Putamen (tissue), 1 donor: ENCODE measurements around the gene TGM5.
"Not testable (repeated sequence)": the region's sequence is repeated elsewhere in the genome, so short reads cannot be mapped to it uniquely, and the experiment has no call there.

Source experiments
- DNase-seq: peaks from one replicate; pipeline ENCODE4 v3.0.0-alpha.2; 2016; ENCODE audit warnings: low spot score

Gene TGM5

GRCh38 chr15:43214592-43215295, 52.0 kb downstream of the TGM5 start:
- no peak for DNase-seq

- DNase-seq: no peak
Observed at GRCh38 chr15:43214169-43214568, 52.6 kb downstream of the TGM5 start.

- no peak for DNase-seq
Observed at GRCh38 chr15:43213466-43213865, 53.3 kb downstream of the TGM5 start.

- no peak for DNase-seq
Observed at GRCh38 chr15:43212951-43213350, 53.8 kb downstream of the TGM5 start.

- DNase-seq: no peak
Observed at GRCh38 chr15:43212299-43212698, 54.4 kb downstream of the TGM5 start.

- DNase-seq: no peak
Observed at GRCh38 chr15:43211224-43211735, 55.4 kb downstream of the TGM5 start.

GRCh38 chr15:43210807-43211206, 55.9 kb downstream of the TGM5 start:
- DNase-seq: no peak

- DNase-seq: no peak
Observed at GRCh38 chr15:43210172-43210745, 56.5 kb downstream of the TGM5 start.

GRCh38 chr15:43209059-43209824, 57.5 kb downstream of the TGM5 start:
- no peak for DNase-seq

GRCh38 chr15:43208052-43209002, 58.4 kb downstream of the TGM5 start:
- DNase-seq: no peak

- no peak for DNase-seq
Observed at GRCh38 chr15:43207024-43207423, 59.7 kb downstream of the TGM5 start.

- DNase-seq: no peak
Observed at GRCh38 chr15:43206054-43206453, 60.7 kb downstream of the TGM5 start.

GRCh38 chr15:43204016-43204901, 62.5 kb downstream of the TGM5 start:
- DNase-seq: no peak

GRCh38 chr15:43199945-43200488, 66.7 kb downstream of the TGM5 start:
- DNase-seq: no peak

- no peak for DNase-seq
Observed at GRCh38 chr15:43198992-43199391, 67.7 kb downstream of the TGM5 start.

- DNase-seq: not testable (repeated sequence)
Observed at GRCh38 chr15:43198556-43198955, 68.2 kb downstream of the TGM5 start.

GRCh38 chr15:43197773-43198172, 69.0 kb downstream of the TGM5 start:
- DNase-seq: not testable (repeated sequence)

GRCh38 chr15:43196760-43197548, 69.8 kb downstream of the TGM5 start:
- no peak for DNase-seq

GRCh38 chr15:43194795-43195194, 71.9 kb downstream of the TGM5 start:
- DNase-seq: no peak

GRCh38 chr15:43193710-43194109, 73.0 kb downstream of the TGM5 start:
- no peak for DNase-seq
